Mucosa of stomach (tissue), 1 donor: ENCODE measurements around the gene C22orf15.

Experiments used
- H3K27me3 ChIP-seq: one replicate; pipeline ENCODE4 v1.7.0; 2013; ENCODE audit warnings: mild to moderate bottlenecking, low read length; ENCODE audit not compliant: control insufficient read depth, insufficient read depth
- H3K36me3 ChIP-seq: one replicate; pipeline ENCODE4 v1.7.0; 2013; ENCODE audit warnings: low read length; ENCODE audit not compliant: control insufficient read depth, insufficient read depth
- H3K4me1 ChIP-seq: one replicate; pipeline ENCODE4 v1.7.0; 2013; ENCODE audit warnings: mild to moderate bottlenecking, low read length; ENCODE audit not compliant: control insufficient read depth, insufficient read depth
- H3K4me3 ChIP-seq: one replicate; pipeline ENCODE4 v1.7.0; 2013; ENCODE audit warnings: low read length
- H3K9ac ChIP-seq: one replicate; pipeline ENCODE4 v1.7.0; 2013; ENCODE audit warnings: mild to moderate bottlenecking, low read length, moderate library complexity
- H3K9me3 ChIP-seq: one replicate; pipeline ENCODE4 v1.7.0; 2013; ENCODE audit warnings: mild to moderate bottlenecking, low read length, moderate library complexity; ENCODE audit not compliant: control insufficient read depth
- donor health status: Pancreatic carcinoma.

C22orf15 gene

DNA sequence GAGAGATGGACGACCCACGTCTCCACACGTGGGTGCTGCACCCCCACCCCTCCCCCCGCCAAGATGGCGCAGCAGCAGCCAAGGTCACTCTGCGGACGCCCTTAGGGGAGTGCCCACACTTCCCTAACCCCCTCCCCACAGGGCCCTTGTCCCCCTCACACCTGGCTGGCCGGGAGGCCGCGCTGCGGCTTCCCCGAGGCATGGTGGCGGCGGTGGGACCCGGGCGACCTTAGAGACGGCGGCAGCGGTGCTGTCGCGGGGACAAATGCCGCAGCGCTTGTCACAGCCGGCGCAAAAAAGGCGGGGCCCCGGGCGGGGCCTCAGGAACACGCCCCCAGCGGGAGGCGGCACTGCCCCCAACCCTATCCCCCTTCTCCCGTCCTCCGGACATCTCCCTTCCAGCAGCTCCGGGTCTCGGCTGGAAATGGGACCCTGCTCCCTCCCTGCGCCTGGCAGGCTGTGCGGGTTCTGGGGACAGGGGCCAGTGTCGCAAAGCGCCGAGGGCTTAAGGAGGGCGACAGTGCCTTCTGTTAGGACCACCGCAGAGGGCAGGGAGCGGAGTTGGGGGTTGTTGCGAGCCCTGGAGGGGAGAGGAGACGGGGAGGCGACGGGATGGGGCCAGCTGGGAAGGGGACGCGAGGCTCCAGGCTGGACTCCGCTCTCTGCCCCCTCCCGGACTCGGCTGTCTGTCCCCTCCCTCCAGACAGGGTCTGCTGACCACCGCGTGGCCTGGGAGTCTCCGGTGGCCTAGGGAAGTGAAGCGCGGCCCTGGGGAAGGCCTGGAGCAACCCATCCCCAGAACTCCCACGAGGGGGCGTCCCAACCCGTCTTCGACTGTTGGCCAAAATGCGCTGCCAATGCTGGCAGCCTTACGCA lies 5.1 kb downstream of the C22orf15 start, which contains the start of gene CHCHD10:
CHCHD10 (minus strand) TSS at position 300 of the 876 bp plus-strand sequence; CDS start at position 202, 98 bp downstream.
- H3K9me3 ChIP-seq: no peaks in the 10 kb centered on the region
- no peaks in the 10 kb centered on the region for H3K36me3 ChIP-seq
- peak within 1 kb of the TSS; percentile 50 for H3K4me3 ChIP-seq
- H3K4me1 ChIP-seq: peaks cover 22% of the 10 kb centered on the region
- peak within 1 kb of the TSS; percentile 83 for H3K9ac ChIP-seq
- H3K27me3 ChIP-seq: peaks cover under 1% of the 10 kb centered on the region

- Histone ChIP-seq H3K9me3 (no peaks in the 10 kb centered on the region), H3K36me3 (no peaks in the 10 kb centered on the region), H3K4me1 (peaks cover 33% of the 10 kb centered on the region), H3K9ac (no peak overlapping the region), H3K4me3 (no peak overlapping the region), H3K27me3 (peaks cover 16% of the 10 kb centered on the region)
Measured at GRCh38 chr22:23769321-23769965, 6.7 kb downstream of the C22orf15 start.

GRCh38 chr22:23772315-23772648 lies 9.5 kb downstream of the C22orf15 start:
- peak overlapping the region; percentile 15 for H3K9ac ChIP-seq
- H3K9me3 ChIP-seq: no peaks in the 10 kb centered on the region
- H3K36me3 ChIP-seq: no peaks in the 10 kb centered on the region
- H3K4me1 ChIP-seq: peaks cover 32% of the 10 kb centered on the region
- H3K4me3 ChIP-seq: no peak overlapping the region
- H3K27me3 ChIP-seq: peaks cover 21% of the 10 kb centered on the region

GRCh38 chr22:23772649-23773473 lies 10.1 kb downstream of the C22orf15 start, which contains the start of gene MMP11:
MMP11 (plus strand) TSS chr22:23772849; CDS start chr22:23772871, 22 bp downstream.
- H3K9ac ChIP-seq: peak within 1 kb of the TSS; percentile 15
- H3K36me3 ChIP-seq: no peaks in the 10 kb centered on the region
- peaks cover 32% of the 10 kb centered on the region for H3K4me1 ChIP-seq
- peak within 1 kb of the TSS; percentile 41 for H3K4me3 ChIP-seq
- H3K27me3 ChIP-seq: peaks cover 21% of the 10 kb centered on the region
- H3K9me3 ChIP-seq: no peaks in the 10 kb centered on the region

- Histone ChIP-seq H3K4me1 (peaks cover 27% of the 10 kb centered on the region), H3K4me3 (peak overlapping the region; percentile 41), H3K9me3 (no peaks in the 10 kb centered on the region), H3K9ac (no peak overlapping the region), H3K36me3 (no peaks in the 10 kb centered on the region), H3K27me3 (peaks cover 21% of the 10 kb centered on the region)
Measured at GRCh38 chr22:23773483-23774113, 10.8 kb downstream of the C22orf15 start.

- Histone ChIP-seq H3K9me3 (no peaks in the 10 kb centered on the region), H3K4me1 (peaks cover 27% of the 10 kb centered on the region), H3K9ac (no peak overlapping the region), H3K27me3 (peaks cover 21% of the 10 kb centered on the region), H3K4me3 (no peak overlapping the region), H3K36me3 (no peaks in the 10 kb centered on the region)
Measured at GRCh38 chr22:23774114-23774921, 11.5 kb downstream of the C22orf15 start.

- Histone ChIP-seq H3K9ac (no peak overlapping the region), H3K4me1 (peaks cover 27% of the 10 kb centered on the region), H3K9me3 (no peaks in the 10 kb centered on the region)
Measured at GRCh38 chr22:23774922-23775436, 12.2 kb downstream of the C22orf15 start.

DNA sequence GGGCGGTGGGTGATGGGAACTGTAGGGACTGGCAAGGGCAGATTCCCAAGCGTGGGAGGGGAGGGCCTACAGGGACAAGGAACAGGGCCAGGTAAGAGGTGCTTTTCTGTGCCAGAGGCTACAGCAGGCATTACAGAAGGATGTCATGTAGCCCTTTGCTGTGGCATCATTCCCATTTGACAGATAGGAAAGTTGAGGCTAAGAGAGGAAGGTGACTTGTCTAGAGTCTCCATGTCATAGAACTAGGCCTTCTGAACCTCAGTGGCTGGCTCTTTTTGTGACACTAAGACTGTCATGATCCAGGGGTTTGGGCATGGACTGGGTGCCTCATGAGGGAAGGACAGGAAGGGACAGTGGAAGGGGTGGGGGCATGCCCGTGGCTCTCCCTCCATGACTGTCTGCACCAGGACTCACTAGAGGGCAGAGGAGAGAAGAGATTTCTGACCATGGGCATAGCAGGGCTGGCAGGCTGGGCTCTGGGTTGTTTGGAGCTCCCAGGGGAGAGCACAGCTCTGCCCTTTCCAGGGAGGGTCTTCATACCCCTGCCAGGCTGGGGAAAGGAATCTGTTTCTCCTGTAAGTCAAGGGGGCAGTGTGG lies 13.1 kb downstream of the C22orf15 start:
- Histone ChIP-seq H3K4me1 (peaks cover 27% of the 10 kb centered on the region), H3K9ac (no peak overlapping the region), H3K27me3 (peaks cover 21% of the 10 kb centered on the region)

More at GRCh38 chr22:23774922-23775436, 12.2 kb downstream of the C22orf15 start:
- Histone ChIP-seq H3K4me3 (no peak overlapping the region), H3K36me3 (no peaks in the 10 kb centered on the region), H3K27me3 (peaks cover 21% of the 10 kb centered on the region)

DNA sequence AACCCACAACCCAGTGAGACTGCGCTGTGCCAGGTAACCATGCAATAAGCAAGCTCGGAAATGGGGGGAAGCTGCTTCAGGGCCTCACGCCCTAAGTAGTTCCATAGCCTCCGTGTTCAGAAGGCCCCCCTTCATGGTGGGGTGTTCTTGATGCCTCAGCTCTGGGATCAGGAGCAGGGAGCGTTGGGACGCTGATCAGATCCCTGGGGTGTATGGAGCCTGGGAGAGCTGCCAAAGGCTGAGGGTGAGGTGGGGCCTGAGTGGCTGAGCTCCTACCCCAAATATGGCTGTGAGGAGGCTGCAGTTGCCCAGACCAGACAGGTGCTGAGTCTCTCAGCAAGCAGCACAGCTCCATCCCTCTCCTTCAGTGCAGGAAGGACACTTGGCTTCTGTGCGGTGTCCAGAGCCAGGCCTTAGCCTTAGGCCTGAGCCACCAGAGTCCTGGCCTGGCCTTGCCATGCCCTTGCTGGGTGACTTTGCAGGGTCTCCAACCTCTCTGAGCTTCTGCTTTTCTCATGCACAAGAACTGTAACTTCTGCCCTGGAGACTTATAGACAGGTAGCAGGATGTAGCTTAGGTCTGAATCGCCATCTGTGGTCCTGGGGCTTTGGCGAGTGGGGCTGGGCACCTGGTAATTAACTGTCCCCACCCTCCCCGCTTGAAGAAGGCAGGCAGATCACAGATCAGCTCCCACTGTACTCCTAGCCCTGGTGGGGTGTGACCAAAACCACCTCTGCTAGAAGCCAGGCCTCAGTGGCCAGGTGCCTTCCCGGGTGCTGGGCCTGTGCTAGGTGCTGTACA lies 15.2 kb downstream of the C22orf15 start:
- peaks cover 17% of the 10 kb centered on the region for H3K4me1 ChIP-seq
- no peaks in the 10 kb centered on the region for H3K36me3 ChIP-seq
- no peaks in the 10 kb centered on the region for H3K9me3 ChIP-seq
- peaks cover 20% of the 10 kb centered on the region for H3K27me3 ChIP-seq
- no peak overlapping the region for H3K4me3 ChIP-seq
- H3K9ac ChIP-seq: no peak overlapping the region

More for the DNA sequence above, 13.1 kb downstream of the C22orf15 start:
- Histone ChIP-seq H3K36me3 (no peaks in the 10 kb centered on the region), H3K4me3 (no peak overlapping the region), H3K9me3 (no peaks in the 10 kb centered on the region)

- no peaks in the 10 kb centered on the region for H3K36me3 ChIP-seq
- no peak overlapping the region for H3K4me3 ChIP-seq
- H3K9ac ChIP-seq: no peak overlapping the region
- no peaks in the 10 kb centered on the region for H3K9me3 ChIP-seq
- peaks cover 15% of the 10 kb centered on the region for H3K4me1 ChIP-seq
- H3K27me3 ChIP-seq: peaks cover 14% of the 10 kb centered on the region
Measured at GRCh38 chr22:23778577-23778900, 15.7 kb downstream of the C22orf15 start.
